ENCODE results near the gene CISD3.

GRCh38 chr17:38691154-38691553 lies 39.0 kb upstream of the CISD3 start:
- no peak for TF ChIP-seq POLR2A (IDR thresholded peaks at IDR 0.05)
- TF ChIP-seq, protein P1, sequence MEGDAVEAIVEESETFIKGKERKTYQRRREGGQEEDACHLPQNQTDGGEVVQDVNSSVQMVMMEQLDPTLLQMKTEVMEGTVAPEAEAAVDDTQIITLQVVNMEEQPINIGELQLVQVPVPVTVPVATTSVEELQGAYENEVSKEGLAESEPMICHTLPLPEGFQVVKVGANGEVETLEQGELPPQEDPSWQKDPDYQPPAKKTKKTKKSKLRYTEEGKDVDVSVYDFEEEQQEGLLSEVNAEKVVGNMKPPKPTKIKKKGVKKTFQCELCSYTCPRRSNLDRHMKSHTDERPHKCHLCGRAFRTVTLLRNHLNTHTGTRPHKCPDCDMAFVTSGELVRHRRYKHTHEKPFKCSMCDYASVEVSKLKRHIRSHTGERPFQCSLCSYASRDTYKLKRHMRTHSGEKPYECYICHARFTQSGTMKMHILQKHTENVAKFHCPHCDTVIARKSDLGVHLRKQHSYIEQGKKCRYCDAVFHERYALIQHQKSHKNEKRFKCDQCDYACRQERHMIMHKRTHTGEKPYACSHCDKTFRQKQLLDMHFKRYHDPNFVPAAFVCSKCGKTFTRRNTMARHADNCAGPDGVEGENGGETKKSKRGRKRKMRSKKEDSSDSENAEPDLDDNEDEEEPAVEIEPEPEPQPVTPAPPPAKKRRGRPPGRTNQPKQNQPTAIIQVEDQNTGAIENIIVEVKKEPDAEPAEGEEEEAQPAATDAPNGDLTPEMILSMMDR (IDR thresholded peaks at IDR 0.05), result no peak
